Naive B cell (primary cell): Measurements from ENCODE around the gene ALDH2. TPM values are rescaled to one million over a fixed set of nuclear protein-coding genes. Genes with fewer than 3 reads are reported as not detected.
"Not testable (repeated sequence)": the region's sequence is repeated elsewhere in the genome, so short reads cannot be mapped to it uniquely, and the experiment has no call there.

Experiments used
- ATAC-seq, 2 donors: fragments of 150-1000 bp; cut with Tn5 transposase; 2 replicates each; pipeline ENCODE4 v1.10.0; 2021; ENCODE audit warnings: low read depth in 2 of 2, mild to moderate bottlenecking in 2 of 2, moderate library complexity in 2 of 2
- DNase-seq: peaks from one replicate; pipeline ENCODE4 v3.0.0; 2022
- H3K27ac Mint-ChIP-seq, 6 donors: one replicate each; pipeline ENCODE4 v1.8.0; 2020 to 2022; ENCODE audit warnings: mild to moderate bottlenecking in 6 of 6, mixed read lengths in 6 of 6, moderate library complexity in 5 of 6, inconsistent platforms in 2 of 6
- H3K27me3 Mint-ChIP-seq, 3 donors: one replicate each; pipeline ENCODE4 v1.8.0; 2021 to 2022; ENCODE audit warnings: mixed read lengths in 3 of 3, mild to moderate bottlenecking in 1 of 3
- H3K36me3 Mint-ChIP-seq, 2 donors: one replicate each; pipeline ENCODE4 v1.8.0; 2020 to 2022; ENCODE audit warnings: mixed read lengths in 2 of 2, inconsistent platforms in 1 of 2, mild to moderate bottlenecking in 1 of 2
- H3K4me1 Mint-ChIP-seq, 3 donors: one replicate each; pipeline ENCODE4 v1.8.0; 2020 to 2022; ENCODE audit warnings: mixed read lengths in 3 of 3, inconsistent platforms in 1 of 3, mild to moderate bottlenecking in 1 of 3, moderate library complexity in 1 of 3
- H3K4me3 Mint-ChIP-seq, 8 donors: one replicate each; pipeline ENCODE4 v1.8.0; 2020 to 2022; ENCODE audit warnings: mild to moderate bottlenecking in 8 of 8, mixed read lengths in 8 of 8, moderate library complexity in 8 of 8, inconsistent platforms in 2 of 8
- H3K9me3 Mint-ChIP-seq, 7 donors: one replicate each; pipeline ENCODE4 v1.8.0; 2020 to 2022; ENCODE audit warnings: mixed read lengths in 7 of 7, mild to moderate bottlenecking in 5 of 7, inconsistent platforms in 2 of 7, moderate library complexity in 1 of 7
- polyA plus RNA-seq, 6 donors: library from polyadenylated mRNA; unstranded; fragments of 300-500 nt; fragmentation: Illumina TruSeq; gene quantifications; one replicate each; pipeline ENCODE4 v1.2.3, GENCODE V29; 2021; ENCODE audit warnings: low read depth in 6 of 6

Gene ALDH2
- polyA plus RNA-seq = 10 to 100 TPM; 11.5 to 16.9 (median 13.2) TPM

GRCh38 chr12:111766608-111767361 lies at the start of gene ALDH2:
ALDH2 (plus strand) TSS chr12:111766933; CDS start chr12:111766983, 50 bp downstream.
- Mint-ChIP-seq H3K4me1 (peaks cover 41 to 60% (median 58%) of the 10 kb centered on the region in 3 donors), H3K4me3 (peak within 1 kb of the TSS; percentile 71 to 97 (median 92)), H3K27me3 (no peaks in the 10 kb centered on the region), H3K27ac (peak within 1 kb of the TSS in 4 of 6 donors; percentile 85 to 96 (median 88)), H3K36me3 (peaks cover 0 to 4% of the 10 kb centered on the region in 2 donors), H3K9me3 (no peaks in the 10 kb centered on the region)
- peak; percentile 58 to 60 for ATAC-seq
- peak; percentile 47 for DNase-seq

- not testable (repeated sequence) for H3K27ac Mint-ChIP-seq, H3K4me1 Mint-ChIP-seq, H3K27me3 Mint-ChIP-seq
Observed at GRCh38 chr12:111719316-111719715, 47.4 kb upstream of the ALDH2 start.

GRCh38 chr12:111720457-111720856 lies 46.3 kb upstream of the ALDH2 start:
- Mint-ChIP-seq H3K4me1 (no peaks in the 10 kb centered on the region), H3K4me3 (no peak overlapping the region), H3K27ac (no peak overlapping the region), H3K9me3 (no peaks in the 10 kb centered on the region), H3K27me3 (no peaks in the 10 kb centered on the region), H3K36me3 (peaks cover 7 to 11% of the 10 kb centered on the region in 2 donors)
- DNase-seq (no peak), ATAC-seq (no peak)

More at GRCh38 chr12:111719316-111719715, 47.4 kb upstream of the ALDH2 start:
- DNase-seq, ATAC-seq, H3K9me3 Mint-ChIP-seq: not testable (repeated sequence)
- peaks cover 7 to 11% of the 10 kb centered on the region in 2 donors for H3K36me3 Mint-ChIP-seq
- peak overlapping the region in 1 of 8 donors; percentile 29 for H3K4me3 Mint-ChIP-seq

- not testable (repeated sequence) for H3K4me3 Mint-ChIP-seq, ATAC-seq, H3K27me3 Mint-ChIP-seq, H3K4me1 Mint-ChIP-seq, DNase-seq, H3K9me3 Mint-ChIP-seq
- Mint-ChIP-seq H3K27ac (peak overlapping the region in 1 of 6 donors; percentile 61), H3K36me3 (peaks cover 7 to 20% of the 10 kb centered on the region in 2 donors)
Observed at GRCh38 chr12:111723646-111724360, 42.9 kb upstream of the ALDH2 start.

GRCh38 chr12:111728795-111729194 lies 37.9 kb upstream of the ALDH2 start:
- Mint-ChIP-seq H3K27me3 (no peaks in the 10 kb centered on the region), H3K4me3 (no peak overlapping the region), H3K36me3 (peaks cover 0 to 16% of the 10 kb centered on the region in 2 donors), H3K4me1 (no peaks in the 10 kb centered on the region), H3K9me3 (no peaks in the 10 kb centered on the region), H3K27ac (no peak overlapping the region)
- ATAC-seq = no peak
- no peak for DNase-seq

GRCh38 chr12:111730420-111730819 lies 36.3 kb upstream of the ALDH2 start:
- H3K4me1 Mint-ChIP-seq = no peaks in the 10 kb centered on the region
- H3K4me3 Mint-ChIP-seq = no peak overlapping the region
- DNase-seq (no peak), ATAC-seq (peak in 1 of 2 donors; percentile 41)
- H3K27ac Mint-ChIP-seq = peak overlapping the region in 2 of 6 donors; percentile 60 to 87
- H3K36me3 Mint-ChIP-seq = peaks cover 0 to 16% of the 10 kb centered on the region in 2 donors
- no peaks in the 10 kb centered on the region for H3K9me3 Mint-ChIP-seq
- H3K27me3 Mint-ChIP-seq = no peaks in the 10 kb centered on the region

GRCh38 chr12:111732786-111733185 lies 33.9 kb upstream of the ALDH2 start:
- no peak for DNase-seq
- Mint-ChIP-seq H3K4me3 (no peak overlapping the region), H3K27ac (no peak overlapping the region), H3K4me1 (no peaks in the 10 kb centered on the region), H3K27me3 (no peaks in the 10 kb centered on the region), H3K9me3 (no peaks in the 10 kb centered on the region), H3K36me3 (peaks cover 6 to 16% of the 10 kb centered on the region in 2 donors)
- ATAC-seq = no peak

- Mint-ChIP-seq H3K9me3 (no peaks in the 10 kb centered on the region), H3K27me3 (no peaks in the 10 kb centered on the region), H3K4me1 (no peaks in the 10 kb centered on the region), H3K4me3 (no peak overlapping the region), H3K27ac (no peak overlapping the region), H3K36me3 (peaks cover 7 to 11% of the 10 kb centered on the region in 2 donors)
- DNase-seq (no peak), ATAC-seq (no peak)
Observed at GRCh38 chr12:111733340-111733915, 33.3 kb upstream of the ALDH2 start.

- ATAC-seq, DNase-seq, H3K36me3 Mint-ChIP-seq, H3K9me3 Mint-ChIP-seq, H3K27ac Mint-ChIP-seq, H3K4me3 Mint-ChIP-seq, H3K4me1 Mint-ChIP-seq, H3K27me3 Mint-ChIP-seq: not testable (repeated sequence)
Observed at GRCh38 chr12:111739524-111739923, 27.2 kb upstream of the ALDH2 start.

- Mint-ChIP-seq H3K36me3 (peaks cover 10 to 14% of the 10 kb centered on the region in 2 donors), H3K27ac (peak overlapping the region in 3 of 6 donors; percentile 21 to 86 (median 24)), H3K4me1 (no peaks in the 10 kb centered on the region), H3K4me3 (no peak overlapping the region), H3K27me3 (no peaks in the 10 kb centered on the region), H3K9me3 (no peaks in the 10 kb centered on the region)
- ATAC-seq = no peak
- DNase-seq = no peak
Observed at GRCh38 chr12:111741235-111741812, 25.4 kb upstream of the ALDH2 start.

- H3K4me1 Mint-ChIP-seq = no peaks in the 10 kb centered on the region
- H3K27me3 Mint-ChIP-seq = no peaks in the 10 kb centered on the region
- H3K36me3 Mint-ChIP-seq = peaks cover 10 to 16% of the 10 kb centered on the region in 2 donors
- no peak for DNase-seq
- H3K4me3 Mint-ChIP-seq = no peak overlapping the region
- no peaks in the 10 kb centered on the region for H3K9me3 Mint-ChIP-seq
- peak overlapping the region in 1 of 6 donors; percentile 74 for H3K27ac Mint-ChIP-seq
- no peak for ATAC-seq
Observed at GRCh38 chr12:111745211-111745610, 21.5 kb upstream of the ALDH2 start.

- Mint-ChIP-seq H3K27me3 (no peaks in the 10 kb centered on the region), H3K9me3 (no peaks in the 10 kb centered on the region), H3K4me3 (no peak overlapping the region), H3K27ac (peak overlapping the region in 1 of 6 donors; percentile 19), H3K4me1 (no peaks in the 10 kb centered on the region), H3K36me3 (peaks cover 10 to 16% of the 10 kb centered on the region in 2 donors)
- DNase-seq (no peak), ATAC-seq (no peak)
Observed at GRCh38 chr12:111747333-111747732, 19.4 kb upstream of the ALDH2 start.

- H3K27ac Mint-ChIP-seq = no peak overlapping the region
- H3K27me3 Mint-ChIP-seq = no peaks in the 10 kb centered on the region
- peaks cover 10 to 16% of the 10 kb centered on the region in 2 donors for H3K36me3 Mint-ChIP-seq
- H3K4me1 Mint-ChIP-seq = no peaks in the 10 kb centered on the region
- H3K4me3 Mint-ChIP-seq = no peak overlapping the region
- no peak for DNase-seq
- H3K9me3 Mint-ChIP-seq = no peaks in the 10 kb centered on the region
- no peak for ATAC-seq
Observed at GRCh38 chr12:111748151-111748672, 18.5 kb upstream of the ALDH2 start.
